Spleen (tissue), 11 donors: ENCODE results near the gene GRIP1. TPM values are rescaled to one million over a fixed set of nuclear protein-coding genes. Genes with fewer than 3 reads are reported as not detected.

Experiments
- DNase-seq: peaks from one replicate; pipeline ENCODE4 v3.0.0-alpha.2; 2020
- H3K27ac ChIP-seq, 8 donors: fragments of 200-600 bp; sonication (generic) in 7 of 8; 1 replicate in 4 of 8; 2 replicates in 4 of 8; pipeline versions ENCODE4 v1.5.0 to v1.8.0; 2016 to 2021; ENCODE audit warnings: inconsistent platforms in 4 of 8, mild to moderate bottlenecking in 4 of 8, moderate library complexity in 1 of 8
- H3K27me3 ChIP-seq, 7 donors: fragments of 200-600 bp; sonication (generic) in 6 of 7; replicated peaks in 1 of 7; 1 replicate in 4 of 7; 2 replicates in 3 of 7; pipeline versions ENCODE4 v1.5.0 to v1.8.0; 2016 to 2021; ENCODE audit warnings: inconsistent platforms in 3 of 7, mild to moderate bottlenecking in 1 of 7
- H3K36me3 ChIP-seq, 6 donors: fragments of 200-600 bp; sonication (generic) in 5 of 6; 1 replicate in 4 of 6; 2 replicates in 2 of 6; pipeline versions ENCODE4 v1.5.0 to v1.8.0; 2016 to 2021; ENCODE audit warnings: inconsistent platforms in 2 of 6
- H3K4me1 ChIP-seq, 6 donors: fragments of 200-600 bp; sonication (generic) in 5 of 6; 1 replicate in 3 of 6; 2 replicates in 3 of 6; pipeline versions ENCODE4 v1.5.0 to v1.8.0; 2016 to 2021; ENCODE audit warnings: inconsistent platforms in 3 of 6
- H3K4me3 ChIP-seq, 8 donors: fragments of 200-600 bp; sonication (generic) in 7 of 8; 1 replicate in 4 of 8; 2 replicates in 4 of 8; pipeline versions ENCODE4 v1.5.0 to v1.8.0; 2016 to 2021; ENCODE audit warnings: inconsistent platforms in 4 of 8, mild to moderate bottlenecking in 4 of 8, moderate library complexity in 2 of 8
- H3K9me3 ChIP-seq, 8 donors: fragments of 200-600 bp; sonication (generic) in 7 of 8; 1 replicate in 4 of 8; 2 replicates in 4 of 8; pipeline versions ENCODE4 v1.5.0 to v1.8.0; 2016 to 2021; ENCODE audit warnings: inconsistent platforms in 4 of 8
- POLR2A ChIP-seq, 3 donors: fragments of 450-650 bp; IDR thresholded peaks; one replicate each; pipeline ENCODE4 v1.5.1; 2017; ENCODE audit warnings: antibody characterized with exemption in 3 of 3, mild to moderate bottlenecking in 1 of 3
- POLR2AphosphoS5 ChIP-seq, 3 donors: sonication (generic); formaldehyde crosslinking; IDR thresholded peaks; one replicate each; pipeline ENCODE4 v1.5.1; 2017; ENCODE audit warnings: antibody characterized with exemption in 3 of 3
- WGBS, 5 donors: extraction: QIAGEN DNeasy Blood & Tissue Kit in 3 of 5; methylation state at CpG; one replicate each; pipeline versions ENCODE4 v1.1.5 to v1.1.7; 2013 to 2018; 5-methylcytosine and 5-hydroxymethylcytosine counted together
- intact Hi-C: fragments of 100-400 bp; cut with DNase I; formaldehyde crosslinking; loops from one replicate; pipeline ENCODE4 v1.15.0; 2023; ENCODE audit warnings: low total_unique reads
- polyA plus RNA-seq, 3 donors: library from polyadenylated mRNA; stranded (reverse); fragments of 200-250 nt; gene quantifications; one replicate each; pipeline ENCODE4 v1.2.1, GENCODE V29; 2013
- total RNA-seq, 7 donors: library from RNA; depleted of rRNA in 3 of 7; stranded (reverse); fragments of >200 nt in 3 of 7; fragmentation: NEBNext Ultra II Directional in 4 of 7; extraction: Animal tissue kit (Norgen Biotek cat#: 25700) in 4 of 7; gene quantifications; one replicate each; pipeline versions ENCODE4 v1.1.0 to v1.2.1, GENCODE V29; 2016 to 2021
- TF ChIP-seq, protein P1 (sequence below), 11 experiments: fragments of 200-600 bp in 7 of 11; fragments of 450-650 bp in 4 of 11; sonication (generic) in 4 of 11; IDR thresholded peaks in 8 of 11; conservative IDR thresholded peaks in 3 of 11; 1 replicate in 7 of 11; 2 replicates in 4 of 11; pipeline versions ENCODE4 v1.4.0 to v1.8.0; 2016 to 2021; ENCODE audit warnings: antibody characterized with exemption in 11 of 11, inconsistent platforms in 4 of 11, mild to moderate bottlenecking in 1 of 11
- donor health status: healthy with polysubstance abuse.
- donor health status: DM: no; HTN: no; CAD: no; lungs with moderate emphysema.
- donor health status: DM: no; HTN: no; CAD: no.
- donor health status: Bipolar disorder and iron deficiency.
- donor health status: healthy.
- donor health status: DM: no; HTN: no; CAD: no.
- donor health status: DM: yes; HTN: yes; CAD: no.

The GRIP1 gene
- total and polyA plus RNA-seq, 10 donors = 0.35 to 15.2 (median 4.8) TPM

GRCh38 chr12:66409195-66409871 is 269.5 kb downstream of the GRIP1 start:
- intact Hi-C loops = no loop called here
- WGBS, 5 donors = 64 to 79% (median 78%) methylated on average over 4 of the region's 4 CpGs
- H3K27ac ChIP-seq = peak overlapping the region in 1 of 8 donors; percentile 36
- no peak for DNase-seq
- H3K27me3 ChIP-seq = no peaks in the 10 kb centered on the region
- no peak overlapping the region for H3K4me3 ChIP-seq
- H3K4me1 ChIP-seq = peaks cover 0 to 13% (median 3%) of the 10 kb centered on the region in 6 donors
- TF ChIP-seq POLR2A (IDR thresholded peaks at IDR 0.05) = no peak
- TF ChIP-seq, protein P1, sequence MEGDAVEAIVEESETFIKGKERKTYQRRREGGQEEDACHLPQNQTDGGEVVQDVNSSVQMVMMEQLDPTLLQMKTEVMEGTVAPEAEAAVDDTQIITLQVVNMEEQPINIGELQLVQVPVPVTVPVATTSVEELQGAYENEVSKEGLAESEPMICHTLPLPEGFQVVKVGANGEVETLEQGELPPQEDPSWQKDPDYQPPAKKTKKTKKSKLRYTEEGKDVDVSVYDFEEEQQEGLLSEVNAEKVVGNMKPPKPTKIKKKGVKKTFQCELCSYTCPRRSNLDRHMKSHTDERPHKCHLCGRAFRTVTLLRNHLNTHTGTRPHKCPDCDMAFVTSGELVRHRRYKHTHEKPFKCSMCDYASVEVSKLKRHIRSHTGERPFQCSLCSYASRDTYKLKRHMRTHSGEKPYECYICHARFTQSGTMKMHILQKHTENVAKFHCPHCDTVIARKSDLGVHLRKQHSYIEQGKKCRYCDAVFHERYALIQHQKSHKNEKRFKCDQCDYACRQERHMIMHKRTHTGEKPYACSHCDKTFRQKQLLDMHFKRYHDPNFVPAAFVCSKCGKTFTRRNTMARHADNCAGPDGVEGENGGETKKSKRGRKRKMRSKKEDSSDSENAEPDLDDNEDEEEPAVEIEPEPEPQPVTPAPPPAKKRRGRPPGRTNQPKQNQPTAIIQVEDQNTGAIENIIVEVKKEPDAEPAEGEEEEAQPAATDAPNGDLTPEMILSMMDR (IDR thresholded peaks at IDR 0.05 in 8 of 11, conservative IDR thresholded peaks at IDR 0.05 in 3 of 11) = peak in 9 of 11 experiments; percentile 21 to 76 (median 65)
- no peaks in the 10 kb centered on the region for H3K36me3 ChIP-seq
- H3K9me3 ChIP-seq = peaks cover 0 to 12% (median 0%) of the 10 kb centered on the region in 8 donors

GRCh38 chr12:66405395-66405794 is 273.5 kb downstream of the GRIP1 start:
- H3K36me3 ChIP-seq = no peaks in the 10 kb centered on the region
- TF ChIP-seq POLR2AphosphoS5 (IDR thresholded peaks at IDR 0.05) (no peak), POLR2A (IDR thresholded peaks at IDR 0.05) (no peak)
- TF ChIP-seq, protein P1 (IDR thresholded peaks at IDR 0.05 in 8 of 11, conservative IDR thresholded peaks at IDR 0.05 in 3 of 11) = no peak
- no peak overlapping the region for H3K4me3 ChIP-seq
- H3K27me3 ChIP-seq = no peaks in the 10 kb centered on the region
- intact Hi-C loops = no loop called here
- no peak for DNase-seq
- peaks cover 0 to 13% (median 3%) of the 10 kb centered on the region in 6 donors for H3K4me1 ChIP-seq
- H3K9me3 ChIP-seq = no peaks in the 10 kb centered on the region
- no peak overlapping the region for H3K27ac ChIP-seq

GRCh38 chr12:66403746-66404145 is 275.1 kb downstream of the GRIP1 start:
- H3K4me1 ChIP-seq = peaks cover 0 to 10% (median 0%) of the 10 kb centered on the region in 6 donors
- no peaks in the 10 kb centered on the region for H3K9me3 ChIP-seq
- no peak overlapping the region for H3K27ac ChIP-seq
- no peak for TF ChIP-seq POLR2AphosphoS5 (IDR thresholded peaks at IDR 0.05)
- TF ChIP-seq, protein P1 (IDR thresholded peaks at IDR 0.05 in 8 of 11, conservative IDR thresholded peaks at IDR 0.05 in 3 of 11) = no peak
- no peak for TF ChIP-seq POLR2A (IDR thresholded peaks at IDR 0.05)
- H3K36me3 ChIP-seq = no peaks in the 10 kb centered on the region
- intact Hi-C loops = no loop called here
- no peak overlapping the region for H3K4me3 ChIP-seq
- no peak for DNase-seq
- no peaks in the 10 kb centered on the region for H3K27me3 ChIP-seq

- 75 to 86% (median 85%) methylated on average over 3 of the region's 3 CpGs for WGBS, 5 donors
- intact Hi-C loops = no loop called here
- DNase-seq = no peak
Measured at GRCh38 chr12:66399911-66400306, 279.0 kb downstream of the GRIP1 start.

More at GRCh38 chr12:66399911-66400306, 279.0 kb downstream of the GRIP1 start:
- Histone ChIP-seq H3K4me1 (peaks cover 0 to 5% (median 0%) of the 10 kb centered on the region in 6 donors), H3K27ac (no peak overlapping the region), H3K36me3 (no peaks in the 10 kb centered on the region), H3K9me3 (no peaks in the 10 kb centered on the region), H3K4me3 (no peak overlapping the region), H3K27me3 (no peaks in the 10 kb centered on the region)
- TF ChIP-seq POLR2AphosphoS5 (IDR thresholded peaks at IDR 0.05) = no peak
- TF ChIP-seq, protein P1 (IDR thresholded peaks at IDR 0.05 in 8 of 11, conservative IDR thresholded peaks at IDR 0.05 in 3 of 11) = no peak
- TF ChIP-seq POLR2A (IDR thresholded peaks at IDR 0.05) = no peak
